Hematopoietic multipotent progenitor cell (in vitro differentiated cells): Measurements from ENCODE around the gene EI24. TPM values are rescaled to one million over a fixed set of nuclear protein-coding genes. Genes with fewer than 3 reads are reported as not detected.
A peak's percentile ranks its signal among the peaks of the same experiment; 100 is the strongest.

ENCODE experiments used
- DNase-seq, 3 donors: peaks; one replicate each; pipeline ENCODE4 v3.0.0-alpha.2; 2011 to 2015; ENCODE audit warnings: low read depth in 2 of 3, low spot score in 2 of 3
- small RNA-seq: library from RNA; depleted of rRNA; stranded (forward); fragments of <200 nt; gene quantifications from one replicate; pipeline ENCODE3, GENCODE V24; 2012
- total RNA-seq: library from RNA; depleted of rRNA; stranded (reverse); fragments of >200 nt; gene quantifications from one replicate; pipeline ENCODE4 v1.2.3, GENCODE V29; 2012

EI24 gene
- total RNA-seq, 1 donor, result 38.5 TPM

- DNase-seq, result peak; percentile 14 to 77 (median 67)
Observed at GRCh38 chr11:125626288-125626950, 57.1 kb downstream of the EI24 start.

DNA sequence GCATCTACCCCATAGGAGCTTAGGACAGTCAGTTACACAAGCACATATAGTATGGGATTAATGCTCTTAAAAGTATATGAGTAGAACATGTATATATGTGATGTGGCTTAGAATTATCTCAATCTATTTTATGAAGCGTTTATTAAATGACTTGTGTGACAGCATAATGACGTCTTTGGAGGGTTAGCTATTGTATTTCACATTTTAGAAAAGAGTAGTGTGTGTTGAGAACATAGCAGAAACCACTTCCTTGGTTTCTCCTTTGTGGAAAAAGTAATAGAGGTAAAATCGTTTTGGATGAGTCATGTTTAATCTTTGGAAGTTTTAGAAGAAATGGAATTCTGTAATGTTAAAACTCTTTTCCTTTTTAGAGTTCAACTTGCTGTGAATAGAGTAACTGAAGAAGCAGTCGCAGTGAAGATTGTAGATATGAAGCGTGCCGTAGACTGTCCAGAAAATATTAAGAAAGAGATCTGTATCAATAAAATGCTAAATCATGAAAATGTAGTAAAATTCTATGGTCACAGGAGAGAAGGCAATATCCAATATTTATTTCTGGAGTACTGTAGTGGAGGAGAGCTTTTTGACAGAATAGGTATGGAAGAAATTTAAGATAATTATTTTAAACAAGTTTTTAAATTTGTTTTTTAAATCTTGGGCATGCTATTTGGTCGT, 58.1 kb downstream of the EI24 start:
- DNase-seq, result no peak

Small RNA genes lying within 50 kb of the gene (small RNA-seq; reads per million reads assigned to genes)
- not detected for gene RNU6-1156P

Other genes with a start within 250 kb of the EI24 start
- gene FEZ1, start 73.2 kb upstream of the EI24 start, total RNA-seq, result 0.27 TPM
- gene STT3A, start 23.4 kb downstream of the EI24 start, total RNA-seq, result 125 TPM
- 9.4 TPM for gene CHEK1, start 55.7 kb downstream of the EI24 start, total RNA-seq
- gene ACRV1, start 111.4 kb downstream of the EI24 start, total RNA-seq, result not detected
- not detected for gene PATE1, start 176.8 kb downstream of the EI24 start, total RNA-seq
- not detected for gene PATE2, start 209.4 kb downstream of the EI24 start, total RNA-seq
- gene PATE3, start 218.7 kb downstream of the EI24 start, total RNA-seq, result not detected